GM18519 (cell line): ENCODE results near the gene PDE1C.
A peak's percentile ranks its signal among the peaks of the same experiment; 100 is the strongest.
"Not testable (repeated sequence)": the region's sequence is repeated elsewhere in the genome, so short reads cannot be mapped to it uniquely, and the experiment has no call there.

Experiments
- ATAC-seq: cut with Tn5 transposase; IDR thresholded peaks from one replicate; pipeline ENCODE4 v1.9.1; 2021; ENCODE audit warnings: mild to moderate bottlenecking, moderate library complexity; ENCODE audit not compliant: unreplicated experiment, low FRiP score

The PDE1C gene

GRCh38 chr7:32076802-32077201 lies 6.6 kb upstream of the PDE1C start:
- ATAC-seq, result not testable (repeated sequence)

- no peak for ATAC-seq
Measured at GRCh38 chr7:32075612-32076011, 5.4 kb upstream of the PDE1C start.

GRCh38 chr7:32074787-32075585 lies 4.8 kb upstream of the PDE1C start:
- no peak for ATAC-seq

- ATAC-seq, result no peak
Measured at GRCh38 chr7:32073533-32073932, 3.3 kb upstream of the PDE1C start.

GRCh38 chr7:32072397-32072796 lies 2.2 kb upstream of the PDE1C start:
- no peak for ATAC-seq

GRCh38 chr7:32071466-32072091 lies 1.4 kb upstream of the PDE1C start:
- no peak for ATAC-seq

GRCh38 chr7:32070051-32070405 lies 179 bp downstream of the PDE1C start:
- no peak for ATAC-seq

GRCh38 chr7:32069116-32069650 lies 1.0 kb downstream of the PDE1C start:
- no peak for ATAC-seq

GRCh38 chr7:32068411-32069101 lies 1.7 kb downstream of the PDE1C start:
- ATAC-seq, result no peak

GRCh38 chr7:32066441-32066840 lies 3.8 kb downstream of the PDE1C start:
- no peak for ATAC-seq

GRCh38 chr7:32063614-32064013 lies 6.6 kb downstream of the PDE1C start:
- ATAC-seq, result no peak

GRCh38 chr7:32062150-32062549 lies 8.1 kb downstream of the PDE1C start:
- ATAC-seq, result no peak

- ATAC-seq, result no peak
Measured at GRCh38 chr7:32061346-32061745, 8.9 kb downstream of the PDE1C start.

GRCh38 chr7:32059289-32060011 lies 10.8 kb downstream of the PDE1C start:
- ATAC-seq, result no peak

- no peak for ATAC-seq
Measured at GRCh38 chr7:32058002-32058401, 12.2 kb downstream of the PDE1C start.

- ATAC-seq, result no peak
Measured at GRCh38 chr7:32056767-32057166, 13.4 kb downstream of the PDE1C start.

GRCh38 chr7:32053204-32053603 lies 17.0 kb downstream of the PDE1C start:
- ATAC-seq, result no peak

GRCh38 chr7:32051128-32051527 lies 19.1 kb downstream of the PDE1C start:
- no peak for ATAC-seq

GRCh38 chr7:32049599-32049998 lies 20.6 kb downstream of the PDE1C start:
- no peak for ATAC-seq

GRCh38 chr7:32048970-32049491 lies 21.2 kb downstream of the PDE1C start:
- ATAC-seq, result peak; percentile 75
